Fibroblast of villous mesenchyme (primary cell): ENCODE results near the gene ECT2. TPM values are rescaled to one million over a fixed set of nuclear protein-coding genes. Genes with fewer than 3 reads are reported as not detected.

ENCODE experiments used
- DNase-seq: peaks from one replicate; pipeline ENCODE4 v3.0.0-alpha.2; 2010; ENCODE audit warnings: low read depth
- H3K4me3 ChIP-seq: 2 replicates; pipeline ENCODE4 v1.5.1; 2011; ENCODE audit warnings: low read depth, mild to moderate bottlenecking, low read length
- CTCF ChIP-seq: IDR thresholded peaks from 2 replicates; pipeline ENCODE4 v1.5.1; 2012; ENCODE audit warnings: low read depth, mild to moderate bottlenecking, low read length; ENCODE audit not compliant: insufficient read depth
- total RNA-seq: library from RNA; depleted of rRNA; stranded (reverse); fragments of >200 nt; gene quantifications from 2 replicates; pipeline ENCODE4 v1.2.3, GENCODE V29; 2012

The ECT2 gene
- total RNA-seq, 1 donor, result 73.4 TPM

- H3K4me3 ChIP-seq, result no peak overlapping the region
- TF ChIP-seq CTCF, result no peak
- DNase-seq, result no peak
These were observed 90.4 kb downstream of the ECT2 start for GRCh38 chr3:172840913-172841312.

GRCh38 chr3:172844428-172844827, 93.9 kb downstream of the ECT2 start:
- TF ChIP-seq CTCF, result no peak
- DNase-seq, result peak; percentile 19
- H3K4me3 ChIP-seq, result no peak overlapping the region

GRCh38 chr3:172846103-172846561, 95.6 kb downstream of the ECT2 start:
- TF ChIP-seq CTCF, result no peak
- no peak for DNase-seq
- H3K4me3 ChIP-seq, result no peak overlapping the region

GRCh38 chr3:172846706-172847105, 96.2 kb downstream of the ECT2 start:
- no peak for TF ChIP-seq CTCF
- no peak overlapping the region for H3K4me3 ChIP-seq
- no peak for DNase-seq

GRCh38 chr3:172847292-172847691, 96.8 kb downstream of the ECT2 start:
- no peak overlapping the region for H3K4me3 ChIP-seq
- no peak for TF ChIP-seq CTCF
- no peak for DNase-seq

GRCh38 chr3:172848910-172849309, 98.4 kb downstream of the ECT2 start:
- no peak for TF ChIP-seq CTCF
- peak; percentile 45 for DNase-seq

GRCh38 chr3:172853005-172853404, 102.5 kb downstream of the ECT2 start:
- DNase-seq, result no peak
- no peak for TF ChIP-seq CTCF
- H3K4me3 ChIP-seq, result no peak overlapping the region

More at GRCh38 chr3:172848910-172849309, 98.4 kb downstream of the ECT2 start:
- H3K4me3 ChIP-seq, result no peak overlapping the region
